Occipital lobe (tissue), 1 donor: Measurements from ENCODE around the gene EID3. TPM values are rescaled to one million over a fixed set of nuclear protein-coding genes. Genes with fewer than 3 reads are reported as not detected.

Experiments used
- total RNA-seq: library from RNA; depleted of rRNA; stranded (reverse); fragments of >200 nt; gene quantifications from one replicate; pipeline ENCODE4 v1.2.3, GENCODE V29; 2014

EID3 gene
- total RNA-seq, 1 donor from 2014 or later: 5.5 TPM

Other genes starting within 250 kb of the EID3 start
- 84.4 TPM for gene HCFC2, start 239.2 kb upstream of the EID3 start, total RNA-seq
- 48.0 TPM for gene NFYB, start 165.5 kb upstream of the EID3 start, total RNA-seq
- gene TXNRD1, start 88.0 kb upstream of the EID3 start, total RNA-seq: 102 TPM
- gene CHST11, start 153.2 kb downstream of the EID3 start, total RNA-seq: 29.0 TPM